SK-N-SH (cell line): ENCODE data around the gene CSNK1D. TPM values are rescaled to one million over a fixed set of nuclear protein-coding genes. Genes with fewer than 3 reads are reported as not detected.

Experiments used
- CTCF ChIA-PET: fragments of 300-600, 350-600 bp; formaldehyde crosslinking; extraction: SDS; loops from one replicate; lab custom pipeline; 2021; lab: Yijun Ruan, JAX
- POLR2A ChIA-PET: fragments of 350-600 bp; sonication (Branson Sonifier 250); formaldehyde crosslinking; extraction: SDS; loops from one replicate; lab custom pipeline; 2020; ENCODE audit warnings: antibody characterized with exemption, inconsistent platforms; lab: Yijun Ruan, JAX
- DNase-seq: peaks from one replicate; pipeline ENCODE4 v3.0.0; 2012
- H2AFZ ChIP-seq: fragments of 200-600 bp; sonication (generic); 2 replicates; pipeline ENCODE4 v1.8.1; 2016; ENCODE audit warnings: antibody characterized with exemption, mild to moderate bottlenecking, low read depth
- H3F3A ChIP-seq: fragments of 200-600 bp; sonication (generic); replicated peaks from 2 replicates; pipeline ENCODE3; 2016; ENCODE audit warnings: antibody characterized with exemption, mild to moderate bottlenecking; ENCODE audit not compliant: insufficient read depth
- H3K27ac ChIP-seq, 2 experiments: fragments of 200-500 bp in 1 of 2; fragments of 200-600 bp in 1 of 2; sonication (Bioruptor generic) in 1 of 2; sonication (generic), shearing (Covaris generic) in 1 of 2; 2 replicates each; pipeline versions ENCODE4 v1.5.1 to v1.6.1; 2014 to 2016; ENCODE audit warnings: low read depth in 2 of 2, inconsistent platforms in 1 of 2, low read length in 1 of 2, mild to moderate bottlenecking in 1 of 2, mixed read lengths in 1 of 2
- H3K27me3 ChIP-seq: fragments of 200-600 bp; sonication (generic), shearing (Covaris generic); 2 replicates; pipeline ENCODE4 v1.6.1; 2016; ENCODE audit warnings: mixed run types; ENCODE audit not compliant: insufficient read depth
- H3K36me3 ChIP-seq, 2 experiments: fragments of 200-500 bp in 1 of 2; fragments of 200-600 bp in 1 of 2; sonication (Bioruptor generic) in 1 of 2; sonication (generic) in 1 of 2; replicated peaks in 1 of 2; 2 replicates each; pipeline versions ENCODE3 to v1.5.1; 2014 to 2016; ENCODE audit warnings: low read length in 1 of 2, mild to moderate bottlenecking in 1 of 2; ENCODE audit not compliant: insufficient read depth in 2 of 2, control insufficient read depth in 1 of 2
- H3K4me1 ChIP-seq, 2 experiments: fragments of 200-500 bp in 1 of 2; fragments of 200-600 bp in 1 of 2; sonication (Bioruptor generic) in 1 of 2; sonication (generic), shearing (Covaris generic) in 1 of 2; 2 replicates each; pipeline versions ENCODE4 v1.5.1 to v1.6.1; 2014 to 2016; ENCODE audit warnings: low read depth in 1 of 2, low read length in 1 of 2, mixed run types in 1 of 2; ENCODE audit not compliant: insufficient read depth in 2 of 2, control insufficient read depth in 1 of 2
- H3K4me2 ChIP-seq: fragments of 200-600 bp; sonication (generic), shearing (Covaris generic); 2 replicates; pipeline ENCODE4 v1.6.1; 2017; ENCODE audit warnings: mixed run types
- H3K4me3 ChIP-seq, 2 experiments: fragments of 200-500 bp in 1 of 2; fragments of 200-600 bp in 1 of 2; sonication (Bioruptor generic) in 1 of 2; sonication (generic), shearing (Covaris generic) in 1 of 2; 2 replicates each; pipeline versions ENCODE4 v1.5.1 to v1.8.1; 2014 to 2016; ENCODE audit warnings: low read depth in 2 of 2, inconsistent platforms in 1 of 2, low read length in 1 of 2, mild to moderate bottlenecking in 1 of 2, mixed read lengths in 1 of 2, moderate library complexity in 1 of 2
- H3K79me2 ChIP-seq: fragments of 200-600 bp; sonication (generic); 2 replicates; pipeline ENCODE4 v1.8.1; 2017; ENCODE audit warnings: mild to moderate bottlenecking; ENCODE audit not compliant: insufficient read depth
- H3K9ac ChIP-seq: fragments of 200-600 bp; sonication (generic); 2 replicates; pipeline ENCODE4 v1.6.1; 2017; ENCODE audit warnings: mixed run types
- H3K9me2 ChIP-seq: fragments of 200-600 bp; sonication (generic); 2 replicates; pipeline ENCODE4 v1.6.1; 2017; ENCODE audit warnings: mixed run types
- H3K9me3 ChIP-seq: fragments of 200-600 bp; sonication (generic); 2 replicates; pipeline ENCODE4 v1.6.1; 2017; ENCODE audit warnings: mixed run types, mild to moderate bottlenecking, moderate library complexity
- H4K20me1 ChIP-seq: fragments of 200-600 bp; sonication (generic); 2 replicates; pipeline ENCODE4 v1.6.1; 2017; ENCODE audit warnings: mild to moderate bottlenecking, mixed run types; ENCODE audit not compliant: insufficient read depth
- ELF1 ChIP-seq: IDR thresholded peaks from 2 replicates; pipeline ENCODE4 v1.4.0; 2012
- FOXM1 ChIP-seq: IDR thresholded peaks from 2 replicates; pipeline ENCODE4 v1.4.0; 2012; ENCODE audit warnings: low read depth, mild to moderate bottlenecking
- GABPA ChIP-seq: IDR thresholded peaks from 2 replicates; pipeline ENCODE4 v1.4.0; 2012; ENCODE audit warnings: low read depth, mild to moderate bottlenecking
- GATA2 ChIP-seq: sonication (generic); formaldehyde crosslinking; IDR thresholded peaks from 2 replicates; pipeline ENCODE4 v1.5.0; 2020; ENCODE audit warnings: mild to moderate bottlenecking, missing genetic modification reagents
- MEF2A ChIP-seq: IDR thresholded peaks from 2 replicates; pipeline ENCODE4 v1.4.0; 2012; ENCODE audit warnings: low read depth, borderline replicate concordance
- MXI1 ChIP-seq: IDR thresholded peaks from 2 replicates; pipeline ENCODE4 v1.6.1; 2012; ENCODE audit warnings: mild to moderate bottlenecking, low read depth, low read length, improper control_type of control experiment
- NRF1 ChIP-seq: IDR thresholded peaks from 2 replicates; pipeline ENCODE4 v1.6.1; 2012; ENCODE audit warnings: low read depth, mild to moderate bottlenecking, low read length
- POLR2AphosphoS5 ChIP-seq: IDR thresholded peaks from 2 replicates; pipeline ENCODE4 v1.6.1; 2012; ENCODE audit warnings: low read depth, low read length
- REST ChIP-seq: IDR thresholded peaks from 2 replicates; pipeline ENCODE4 v1.6.1; 2012; ENCODE audit warnings: mild to moderate bottlenecking, low read depth, low read length, moderate library complexity
- RFX5 ChIP-seq: IDR thresholded peaks from 2 replicates; pipeline ENCODE4 v1.6.1; 2012; ENCODE audit warnings: mild to moderate bottlenecking, improper control_type of control experiment, low read length
- SIN3A ChIP-seq: IDR thresholded peaks from 2 replicates; pipeline ENCODE4 v1.6.1; 2012; ENCODE audit warnings: low read depth, mild to moderate bottlenecking, low read length, moderate library complexity, borderline replicate concordance
- TAF1 ChIP-seq: IDR thresholded peaks from 2 replicates; pipeline ENCODE4 v1.6.1; 2012; ENCODE audit warnings: low read depth, mild to moderate bottlenecking, low read length, moderate library complexity, borderline replicate concordance
- TCF12 ChIP-seq: IDR thresholded peaks from 2 replicates; pipeline ENCODE4 v1.4.0; 2012
- TEAD4 ChIP-seq: IDR thresholded peaks from 2 replicates; pipeline ENCODE4 v1.4.0; 2012; ENCODE audit warnings: mild to moderate bottlenecking, borderline replicate concordance; ENCODE audit not compliant: insufficient read depth
- USF2 ChIP-seq: fragments of 150-350 bp; IDR thresholded peaks from 2 replicates; pipeline ENCODE4 v1.6.1; 2017; ENCODE audit warnings: antibody characterized with exemption, low read length, low read depth, borderline replicate concordance
- WGBS: methylation state at CpG from one replicate; pipeline ENCODE4 v1.1.6; 2017; ENCODE audit warnings: low lambda C conversion rate; 5-methylcytosine and 5-hydroxymethylcytosine counted together
- polyA plus RNA-seq, 3 experiments: library from polyadenylated mRNA; depleted of rRNA; stranded (reverse); fragments of >200 nt; gene quantifications; 2 replicates each; pipeline ENCODE4 v1.2.3, GENCODE V29; 2012
- TF ChIP-seq, protein P1 (sequence below): fragments of 150-350 bp; IDR thresholded peaks from 2 replicates; pipeline ENCODE4 v1.6.1; 2016; ENCODE audit warnings: mild to moderate bottlenecking, low read depth, low read length
- TF ChIP-seq, protein P2 (sequence below): IDR thresholded peaks from 2 replicates; pipeline ENCODE4 v1.4.0; 2012; ENCODE audit warnings: low read depth, borderline replicate concordance
- TF ChIP-seq, protein P3 (sequence below): IDR thresholded peaks from 2 replicates; pipeline ENCODE4; 2012

CSNK1D gene
- polyA plus RNA-seq, 1 of the 3 experiments (the other 2 are of a cell fraction) = 216 TPM

DNA sequence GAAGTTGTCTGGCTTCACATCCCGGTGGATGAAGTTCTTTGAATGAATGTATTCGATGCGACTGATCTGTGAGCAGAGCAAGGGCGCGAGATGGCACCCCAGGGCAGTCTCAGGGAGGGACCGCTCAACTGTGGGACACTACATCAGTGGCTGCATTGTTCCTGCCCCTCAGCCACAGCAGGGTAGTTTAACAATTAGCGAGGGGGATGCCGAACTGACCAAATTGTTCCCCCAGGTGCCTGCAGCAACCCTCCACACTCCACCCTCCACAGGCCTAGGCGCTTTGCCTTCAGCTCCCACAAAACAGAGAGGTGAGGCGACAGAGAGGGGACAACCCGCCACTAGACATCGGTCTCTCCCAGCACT is 20.3 kb downstream of the CSNK1D start (continued):
- no peak for TF ChIP-seq TAF1
- TF ChIP-seq, protein P1, sequence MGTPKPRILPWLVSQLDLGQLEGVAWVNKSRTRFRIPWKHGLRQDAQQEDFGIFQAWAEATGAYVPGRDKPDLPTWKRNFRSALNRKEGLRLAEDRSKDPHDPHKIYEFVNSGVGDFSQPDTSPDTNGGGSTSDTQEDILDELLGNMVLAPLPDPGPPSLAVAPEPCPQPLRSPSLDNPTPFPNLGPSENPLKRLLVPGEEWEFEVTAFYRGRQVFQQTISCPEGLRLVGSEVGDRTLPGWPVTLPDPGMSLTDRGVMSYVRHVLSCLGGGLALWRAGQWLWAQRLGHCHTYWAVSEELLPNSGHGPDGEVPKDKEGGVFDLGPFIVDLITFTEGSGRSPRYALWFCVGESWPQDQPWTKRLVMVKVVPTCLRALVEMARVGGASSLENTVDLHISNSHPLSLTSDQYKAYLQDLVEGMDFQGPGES = no peak
- TF ChIP-seq, all 33 proteins: peak for 0

GRCh38 chr17:82252511-82253178 is 20.9 kb downstream of the CSNK1D start:
- H2AFZ ChIP-seq = no peak overlapping the region
- H3K27me3 ChIP-seq = no peaks in the 10 kb centered on the region
- H3K4me1 ChIP-seq = no peaks in the 10 kb centered on the region
- CTCF ChIA-PET = interaction anchor here (1.0 to 1.2 kb wide), 2 partner anchors 11 to 46 kb away, joined by 4 read pairs; no protein-coding TSS in a partner anchor
- peaks cover 26% of the 10 kb centered on the region for H3F3A ChIP-seq
- peaks cover 84% of the 10 kb centered on the region for H3K79me2 ChIP-seq
- peaks cover 76 to 83% of the 10 kb centered on the region in 2 experiments for H3K36me3 ChIP-seq
- no peak for TF ChIP-seq SIN3A
- no peak for TF ChIP-seq GATA2 (CRISPR knock-in tag)
- TF ChIP-seq, protein P1 = no peak
- no peak for TF ChIP-seq MXI1
- no peak for TF ChIP-seq RFX5
- TF ChIP-seq MEF2A = no peak
- no peak for TF ChIP-seq NRF1
- TF ChIP-seq, protein P2, sequence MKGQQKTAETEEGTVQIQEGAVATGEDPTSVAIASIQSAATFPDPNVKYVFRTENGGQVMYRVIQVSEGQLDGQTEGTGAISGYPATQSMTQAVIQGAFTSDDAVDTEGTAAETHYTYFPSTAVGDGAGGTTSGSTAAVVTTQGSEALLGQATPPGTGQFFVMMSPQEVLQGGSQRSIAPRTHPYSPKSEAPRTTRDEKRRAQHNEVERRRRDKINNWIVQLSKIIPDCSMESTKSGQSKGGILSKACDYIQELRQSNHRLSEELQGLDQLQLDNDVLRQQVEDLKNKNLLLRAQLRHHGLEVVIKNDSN = no peak
- no peak for TF ChIP-seq TCF12
- no peak for TF ChIP-seq ELF1
- TF ChIP-seq, protein P3, sequence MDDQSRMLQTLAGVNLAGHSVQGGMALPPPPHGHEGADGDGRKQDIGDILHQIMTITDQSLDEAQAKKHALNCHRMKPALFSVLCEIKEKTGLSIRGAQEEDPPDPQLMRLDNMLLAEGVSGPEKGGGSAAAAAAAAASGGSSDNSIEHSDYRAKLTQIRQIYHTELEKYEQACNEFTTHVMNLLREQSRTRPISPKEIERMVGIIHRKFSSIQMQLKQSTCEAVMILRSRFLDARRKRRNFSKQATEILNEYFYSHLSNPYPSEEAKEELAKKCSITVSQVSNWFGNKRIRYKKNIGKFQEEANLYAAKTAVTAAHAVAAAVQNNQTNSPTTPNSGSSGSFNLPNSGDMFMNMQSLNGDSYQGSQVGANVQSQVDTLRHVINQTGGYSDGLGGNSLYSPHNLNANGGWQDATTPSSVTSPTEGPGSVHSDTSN = no peak
- no peak for TF ChIP-seq GABPA
- no peak for TF ChIP-seq POLR2AphosphoS5
- no peak for TF ChIP-seq USF2
- TF ChIP-seq TEAD4 = no peak
- TF ChIP-seq REST = no peak
- no peak for TF ChIP-seq FOXM1
- H3K9me3 ChIP-seq = no peaks in the 10 kb centered on the region
- POLR2A ChIA-PET = interaction anchor here (0.6 kb wide), 1 partner anchor 45 kb away, joined by 3 read pairs; no protein-coding TSS in a partner anchor
- peaks cover 87% of the 10 kb centered on the region for H4K20me1 ChIP-seq
- no peak overlapping the region for H3K4me3 ChIP-seq
- no peak overlapping the region for H3K4me2 ChIP-seq
- H3K27ac ChIP-seq = no peak overlapping the region; a peak in 1 of 4 replicates
- DNase-seq = no peak
- no peak overlapping the region for H3K9ac ChIP-seq
- WGBS = 96% methylated on average over 28 of the region's 28 CpGs
- H3K9me2 ChIP-seq = no peaks in the 10 kb centered on the region
